ENCODE data around the gene SLC46A1. TPM values are rescaled to one million over a fixed set of nuclear protein-coding genes. Genes with fewer than 3 reads are reported as not detected.

Gene SLC46A1
- total and polyA plus RNA-seq, 9 of the 15 experiments (the other 6 are each of a cell fraction or from before 2014, with no cell fraction given), result 0.24 to 5.5 (median 3.1) TPM

GRCh38 chr17:28395426-28395825, 10.6 kb downstream of the SLC46A1 start (continued):
- TF ChIP-seq, protein P1, sequence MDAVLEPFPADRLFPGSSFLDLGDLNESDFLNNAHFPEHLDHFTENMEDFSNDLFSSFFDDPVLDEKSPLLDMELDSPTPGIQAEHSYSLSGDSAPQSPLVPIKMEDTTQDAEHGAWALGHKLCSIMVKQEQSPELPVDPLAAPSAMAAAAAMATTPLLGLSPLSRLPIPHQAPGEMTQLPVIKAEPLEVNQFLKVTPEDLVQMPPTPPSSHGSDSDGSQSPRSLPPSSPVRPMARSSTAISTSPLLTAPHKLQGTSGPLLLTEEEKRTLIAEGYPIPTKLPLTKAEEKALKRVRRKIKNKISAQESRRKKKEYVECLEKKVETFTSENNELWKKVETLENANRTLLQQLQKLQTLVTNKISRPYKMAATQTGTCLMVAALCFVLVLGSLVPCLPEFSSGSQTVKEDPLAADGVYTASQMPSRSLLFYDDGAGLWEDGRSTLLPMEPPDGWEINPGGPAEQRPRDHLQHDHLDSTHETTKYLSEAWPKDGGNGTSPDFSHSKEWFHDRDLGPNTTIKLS (IDR thresholded peaks at IDR 0.05; ENCODE audit: borderline replicate concordance, low read depth), result no peak
- no peak for TF ChIP-seq SMAD1 (IDR thresholded peaks at IDR 0.05; ENCODE audit: low read depth, low read length, partially characterized antibody)
- TF ChIP-seq MECOM (CRISPR knock-in tag; IDR thresholded peaks at IDR 0.05), result no peak
- TF ChIP-seq, protein P2, sequence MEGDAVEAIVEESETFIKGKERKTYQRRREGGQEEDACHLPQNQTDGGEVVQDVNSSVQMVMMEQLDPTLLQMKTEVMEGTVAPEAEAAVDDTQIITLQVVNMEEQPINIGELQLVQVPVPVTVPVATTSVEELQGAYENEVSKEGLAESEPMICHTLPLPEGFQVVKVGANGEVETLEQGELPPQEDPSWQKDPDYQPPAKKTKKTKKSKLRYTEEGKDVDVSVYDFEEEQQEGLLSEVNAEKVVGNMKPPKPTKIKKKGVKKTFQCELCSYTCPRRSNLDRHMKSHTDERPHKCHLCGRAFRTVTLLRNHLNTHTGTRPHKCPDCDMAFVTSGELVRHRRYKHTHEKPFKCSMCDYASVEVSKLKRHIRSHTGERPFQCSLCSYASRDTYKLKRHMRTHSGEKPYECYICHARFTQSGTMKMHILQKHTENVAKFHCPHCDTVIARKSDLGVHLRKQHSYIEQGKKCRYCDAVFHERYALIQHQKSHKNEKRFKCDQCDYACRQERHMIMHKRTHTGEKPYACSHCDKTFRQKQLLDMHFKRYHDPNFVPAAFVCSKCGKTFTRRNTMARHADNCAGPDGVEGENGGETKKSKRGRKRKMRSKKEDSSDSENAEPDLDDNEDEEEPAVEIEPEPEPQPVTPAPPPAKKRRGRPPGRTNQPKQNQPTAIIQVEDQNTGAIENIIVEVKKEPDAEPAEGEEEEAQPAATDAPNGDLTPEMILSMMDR (IDR thresholded peaks at IDR 0.05 in 2 of 3, conservative IDR thresholded peaks at IDR 0.05 in 1 of 3; ENCODE audit: insufficient read depth in 2 of 3, low read depth in 1 of 3, low read length in 3 of 3), result no peak
- no peak for TF ChIP-seq SP1 (CRISPR knock-in tag; IDR thresholded peaks at IDR 0.05)
- no peak for TF ChIP-seq ZEB2 (IDR thresholded peaks at IDR 0.05)
- no peak for TF ChIP-seq MYNN (IDR thresholded peaks at IDR 0.05)
- no peak for TF ChIP-seq MYNN (CRISPR knock-in tag; IDR thresholded peaks at IDR 0.05)

Measured in K562 (cell line).